SK-N-SH (cell line): ENCODE data around the gene GATAD2B. TPM values are rescaled to one million over a fixed set of nuclear protein-coding genes. Genes with fewer than 3 reads are reported as not detected.
"Not testable (repeated sequence)": the region's sequence is repeated elsewhere in the genome, so short reads cannot be mapped to it uniquely, and the experiment has no call there.

Experiments
- CTCF ChIA-PET: fragments of 300-600, 350-600 bp; formaldehyde crosslinking; extraction: SDS; loops from one replicate; lab custom pipeline; 2021; lab: Yijun Ruan, JAX
- POLR2A ChIA-PET: fragments of 350-600 bp; sonication (Branson Sonifier 250); formaldehyde crosslinking; extraction: SDS; loops from one replicate; lab custom pipeline; 2020; ENCODE audit warnings: antibody characterized with exemption, inconsistent platforms; lab: Yijun Ruan, JAX
- DNase-seq: peaks from one replicate; pipeline ENCODE4 v3.0.0; 2012
- H2AFZ ChIP-seq: fragments of 200-600 bp; sonication (generic); 2 replicates; pipeline ENCODE4 v1.8.1; 2016; ENCODE audit warnings: antibody characterized with exemption, mild to moderate bottlenecking, low read depth
- H3F3A ChIP-seq: fragments of 200-600 bp; sonication (generic); replicated peaks from 2 replicates; pipeline ENCODE3; 2016; ENCODE audit warnings: antibody characterized with exemption, mild to moderate bottlenecking; ENCODE audit not compliant: insufficient read depth
- H3K27ac ChIP-seq, 2 experiments: fragments of 200-500 bp in 1 of 2; fragments of 200-600 bp in 1 of 2; sonication (Bioruptor generic) in 1 of 2; sonication (generic), shearing (Covaris generic) in 1 of 2; 2 replicates each; pipeline versions ENCODE4 v1.5.1 to v1.6.1; 2014 to 2016; ENCODE audit warnings: low read depth in 2 of 2, inconsistent platforms in 1 of 2, low read length in 1 of 2, mild to moderate bottlenecking in 1 of 2, mixed read lengths in 1 of 2
- H3K27me3 ChIP-seq: fragments of 200-600 bp; sonication (generic), shearing (Covaris generic); 2 replicates; pipeline ENCODE4 v1.6.1; 2016; ENCODE audit warnings: mixed run types; ENCODE audit not compliant: insufficient read depth
- H3K36me3 ChIP-seq, 2 experiments: fragments of 200-500 bp in 1 of 2; fragments of 200-600 bp in 1 of 2; sonication (Bioruptor generic) in 1 of 2; sonication (generic) in 1 of 2; replicated peaks in 1 of 2; 2 replicates each; pipeline versions ENCODE3 to v1.5.1; 2014 to 2016; ENCODE audit warnings: low read length in 1 of 2, mild to moderate bottlenecking in 1 of 2; ENCODE audit not compliant: insufficient read depth in 2 of 2, control insufficient read depth in 1 of 2
- H3K4me1 ChIP-seq, 2 experiments: fragments of 200-500 bp in 1 of 2; fragments of 200-600 bp in 1 of 2; sonication (Bioruptor generic) in 1 of 2; sonication (generic), shearing (Covaris generic) in 1 of 2; 2 replicates each; pipeline versions ENCODE4 v1.5.1 to v1.6.1; 2014 to 2016; ENCODE audit warnings: low read depth in 1 of 2, low read length in 1 of 2, mixed run types in 1 of 2; ENCODE audit not compliant: insufficient read depth in 2 of 2, control insufficient read depth in 1 of 2
- H3K4me2 ChIP-seq: fragments of 200-600 bp; sonication (generic), shearing (Covaris generic); 2 replicates; pipeline ENCODE4 v1.6.1; 2017; ENCODE audit warnings: mixed run types
- H3K4me3 ChIP-seq, 2 experiments: fragments of 200-500 bp in 1 of 2; fragments of 200-600 bp in 1 of 2; sonication (Bioruptor generic) in 1 of 2; sonication (generic), shearing (Covaris generic) in 1 of 2; 2 replicates each; pipeline versions ENCODE4 v1.5.1 to v1.8.1; 2014 to 2016; ENCODE audit warnings: low read depth in 2 of 2, inconsistent platforms in 1 of 2, low read length in 1 of 2, mild to moderate bottlenecking in 1 of 2, mixed read lengths in 1 of 2, moderate library complexity in 1 of 2
- H3K79me2 ChIP-seq: fragments of 200-600 bp; sonication (generic); 2 replicates; pipeline ENCODE4 v1.8.1; 2017; ENCODE audit warnings: mild to moderate bottlenecking; ENCODE audit not compliant: insufficient read depth
- H3K9ac ChIP-seq: fragments of 200-600 bp; sonication (generic); 2 replicates; pipeline ENCODE4 v1.6.1; 2017; ENCODE audit warnings: mixed run types
- H3K9me2 ChIP-seq: fragments of 200-600 bp; sonication (generic); 2 replicates; pipeline ENCODE4 v1.6.1; 2017; ENCODE audit warnings: mixed run types
- H3K9me3 ChIP-seq: fragments of 200-600 bp; sonication (generic); 2 replicates; pipeline ENCODE4 v1.6.1; 2017; ENCODE audit warnings: mixed run types, mild to moderate bottlenecking, moderate library complexity
- H4K20me1 ChIP-seq: fragments of 200-600 bp; sonication (generic); 2 replicates; pipeline ENCODE4 v1.6.1; 2017; ENCODE audit warnings: mild to moderate bottlenecking, mixed run types; ENCODE audit not compliant: insufficient read depth
- CHD2 ChIP-seq: fragments of 150-350 bp; IDR thresholded peaks from 2 replicates; pipeline ENCODE4 v1.6.1; 2018; ENCODE audit warnings: low read length; ENCODE audit not compliant: partially characterized antibody
- CTCF ChIP-seq: fragments of 200-600 bp; sonication (generic); IDR thresholded peaks from 2 replicates; pipeline ENCODE4 v1.6.1; 2017; ENCODE audit warnings: antibody characterized with exemption, mild to moderate bottlenecking, moderate library complexity
- ELF1 ChIP-seq: IDR thresholded peaks from 2 replicates; pipeline ENCODE4 v1.4.0; 2012
- FOXJ3 ChIP-seq: sonication (generic); formaldehyde crosslinking; IDR thresholded peaks from 2 replicates; pipeline ENCODE4 v1.5.1; 2020; ENCODE audit warnings: mild to moderate bottlenecking, missing genetic modification reagents
- GABPA ChIP-seq: IDR thresholded peaks from 2 replicates; pipeline ENCODE4 v1.4.0; 2012; ENCODE audit warnings: low read depth, mild to moderate bottlenecking
- GATA2 ChIP-seq: sonication (generic); formaldehyde crosslinking; IDR thresholded peaks from 2 replicates; pipeline ENCODE4 v1.5.0; 2020; ENCODE audit warnings: mild to moderate bottlenecking, missing genetic modification reagents
- MEF2A ChIP-seq: IDR thresholded peaks from 2 replicates; pipeline ENCODE4 v1.4.0; 2012; ENCODE audit warnings: low read depth, borderline replicate concordance
- NFIC ChIP-seq: IDR thresholded peaks from 2 replicates; pipeline ENCODE4 v1.4.0; 2012; ENCODE audit warnings: borderline replicate concordance
- PBX3 ChIP-seq: IDR thresholded peaks from 2 replicates; pipeline ENCODE4; 2012
- REST ChIP-seq: IDR thresholded peaks from 2 replicates; pipeline ENCODE4 v1.6.1; 2012; ENCODE audit warnings: mild to moderate bottlenecking, low read depth, low read length, moderate library complexity
- RFX5 ChIP-seq: IDR thresholded peaks from 2 replicates; pipeline ENCODE4 v1.6.1; 2012; ENCODE audit warnings: mild to moderate bottlenecking, improper control_type of control experiment, low read length
- SMC3 ChIP-seq: IDR thresholded peaks from 2 replicates; pipeline ENCODE4 v1.6.1; 2012; ENCODE audit warnings: low read depth, low read length, improper control_type of control experiment
- TCF12 ChIP-seq: IDR thresholded peaks from 2 replicates; pipeline ENCODE4 v1.4.0; 2012
- TEAD4 ChIP-seq: IDR thresholded peaks from 2 replicates; pipeline ENCODE4 v1.4.0; 2012; ENCODE audit warnings: mild to moderate bottlenecking, borderline replicate concordance; ENCODE audit not compliant: insufficient read depth
- YY1 ChIP-seq: IDR thresholded peaks from 2 replicates; pipeline ENCODE4 v1.4.0; 2012; ENCODE audit warnings: low read depth, mild to moderate bottlenecking
- WGBS: methylation state at CpG from one replicate; pipeline ENCODE4 v1.1.6; 2017; ENCODE audit warnings: low lambda C conversion rate; 5-methylcytosine and 5-hydroxymethylcytosine counted together
- polyA plus RNA-seq, 3 experiments: library from polyadenylated mRNA; depleted of rRNA; stranded (reverse); fragments of >200 nt; gene quantifications; 2 replicates each; pipeline ENCODE4 v1.2.3, GENCODE V29; 2012
- TF ChIP-seq, protein P1 (sequence below): IDR thresholded peaks from 2 replicates; pipeline ENCODE4 v1.4.0; 2012; ENCODE audit warnings: low read depth
- TF ChIP-seq, protein P2 (sequence below): fragments of 150-350 bp; IDR thresholded peaks from 2 replicates; pipeline ENCODE4 v1.6.1; 2016; ENCODE audit warnings: mild to moderate bottlenecking, low read depth, low read length

Gene GATAD2B
- polyA plus RNA-seq, 1 of the 3 experiments (the other 2 are of a cell fraction), result 2.8 TPM

GRCh38 chr1:153907134-153907533 lies 15.6 kb downstream of the GATAD2B start:
- H3K27ac ChIP-seq, result no peak overlapping the region
- H2AFZ ChIP-seq, result no peak overlapping the region
- no peaks in the 10 kb centered on the region for H3K9me2 ChIP-seq
- H4K20me1 ChIP-seq, result peaks cover 57% of the 10 kb centered on the region
- TF ChIP-seq, protein P1, sequence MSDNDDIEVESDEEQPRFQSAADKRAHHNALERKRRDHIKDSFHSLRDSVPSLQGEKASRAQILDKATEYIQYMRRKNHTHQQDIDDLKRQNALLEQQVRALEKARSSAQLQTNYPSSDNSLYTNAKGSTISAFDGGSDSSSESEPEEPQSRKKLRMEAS, result no peak
- TF ChIP-seq GABPA, result no peak
- TF ChIP-seq NFIC, result no peak
- no peak for TF ChIP-seq REST
- TF ChIP-seq, protein P2, sequence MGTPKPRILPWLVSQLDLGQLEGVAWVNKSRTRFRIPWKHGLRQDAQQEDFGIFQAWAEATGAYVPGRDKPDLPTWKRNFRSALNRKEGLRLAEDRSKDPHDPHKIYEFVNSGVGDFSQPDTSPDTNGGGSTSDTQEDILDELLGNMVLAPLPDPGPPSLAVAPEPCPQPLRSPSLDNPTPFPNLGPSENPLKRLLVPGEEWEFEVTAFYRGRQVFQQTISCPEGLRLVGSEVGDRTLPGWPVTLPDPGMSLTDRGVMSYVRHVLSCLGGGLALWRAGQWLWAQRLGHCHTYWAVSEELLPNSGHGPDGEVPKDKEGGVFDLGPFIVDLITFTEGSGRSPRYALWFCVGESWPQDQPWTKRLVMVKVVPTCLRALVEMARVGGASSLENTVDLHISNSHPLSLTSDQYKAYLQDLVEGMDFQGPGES, result no peak
- TF ChIP-seq TCF12, result no peak
- TF ChIP-seq SMC3, result no peak
- no peak for TF ChIP-seq CHD2
- no peak for TF ChIP-seq MEF2A
- TF ChIP-seq YY1, result no peak
- no peak for TF ChIP-seq FOXJ3 (CRISPR knock-in tag)
- TF ChIP-seq RFX5, result no peak
- H3K4me1 ChIP-seq, result no peaks in the 10 kb centered on the region
- no peak overlapping the region for H3K9ac ChIP-seq
- peaks cover 52% of the 10 kb centered on the region for H3F3A ChIP-seq
- H3K79me2 ChIP-seq, result peaks cover 100% of the 10 kb centered on the region
- H3K27me3 ChIP-seq, result no peaks in the 10 kb centered on the region
- CTCF ChIA-PET, result no interaction called here
- H3K36me3 ChIP-seq, result peaks cover 0 to 10% of the 10 kb centered on the region in 2 experiments
- no peak overlapping the region for H3K4me2 ChIP-seq
- no peaks in the 10 kb centered on the region for H3K9me3 ChIP-seq
- no peak for DNase-seq
- POLR2A ChIA-PET, result no interaction called here
- WGBS, result 94% methylated on average over 6 of the region's 6 CpGs
- H3K4me3 ChIP-seq, result no peak overlapping the region

GRCh38 chr1:153906396-153906795 lies 16.4 kb downstream of the GATAD2B start:
- H2AFZ ChIP-seq, result no peak overlapping the region
- no peaks in the 10 kb centered on the region for H3K9me3 ChIP-seq
- peak overlapping the region in 1 of 2 experiments; percentile 58; a peak in 1 of 4 replicates for H3K27ac ChIP-seq
- peaks cover 100% of the 10 kb centered on the region for H3K79me2 ChIP-seq
- no peaks in the 10 kb centered on the region for H3K4me1 ChIP-seq
- no peak for DNase-seq
- H3F3A ChIP-seq, result peaks cover 47% of the 10 kb centered on the region
- no peaks in the 10 kb centered on the region for H3K9me2 ChIP-seq
- CTCF ChIA-PET, result no interaction called here
- WGBS, result 100% methylated on average over 1 of the region's 1 CpG
- no peak overlapping the region for H3K4me3 ChIP-seq
- POLR2A ChIA-PET, result no interaction called here
- H3K27me3 ChIP-seq, result no peaks in the 10 kb centered on the region
- H3K9ac ChIP-seq, result no peak overlapping the region
- no peak overlapping the region for H3K4me2 ChIP-seq
- H3K36me3 ChIP-seq, result peaks cover 0 to 10% of the 10 kb centered on the region in 2 experiments
- no peak for TF ChIP-seq PBX3
- TF ChIP-seq TEAD4, result no peak
- no peak for TF ChIP-seq GATA2 (CRISPR knock-in tag)
- no peak for TF ChIP-seq CTCF
- no peak for TF ChIP-seq ELF1
- no peak for TF ChIP-seq GABPA
- H4K20me1 ChIP-seq, result peaks cover 50% of the 10 kb centered on the region

GRCh38 chr1:153905908-153906307 lies 16.9 kb downstream of the GATAD2B start:
- H3K27ac ChIP-seq, result peak overlapping the region in 1 of 2 experiments; percentile 58; a peak in 2 of 4 replicates
- H3K9ac ChIP-seq, H2AFZ ChIP-seq, H3K9me3 ChIP-seq, H3K4me1 ChIP-seq, H3K9me2 ChIP-seq, H3K27me3 ChIP-seq, POLR2A ChIA-PET, H3K4me3 ChIP-seq, H3K4me2 ChIP-seq, CTCF ChIA-PET, DNase-seq: not testable (repeated sequence)
- peaks cover 45% of the 10 kb centered on the region for H4K20me1 ChIP-seq
- peaks cover 100% of the 10 kb centered on the region for H3K79me2 ChIP-seq
- H3F3A ChIP-seq, result peaks cover 43% of the 10 kb centered on the region
- peaks cover 0 to 10% of the 10 kb centered on the region in 2 experiments for H3K36me3 ChIP-seq
- 99% methylated on average over 8 of the region's 8 CpGs for WGBS
